Measurements from ENCODE around the gene OGDH.

- TF ChIP-seq POLR2AphosphoS5 (IDR thresholded peaks at IDR 0.05; ENCODE audit: borderline replicate concordance, low read depth, low read length) (no peak), EZH2 (IDR thresholded peaks at IDR 0.05) (no peak)
These were observed 151.3 kb downstream of the OGDH start for GRCh38 chr7:44757739-44758138.
